ENCODE measurements around the gene HAPSTR1. TPM values are rescaled to one million over a fixed set of nuclear protein-coding genes. Genes with fewer than 3 reads are reported as not detected.
"Not testable (repeated sequence)": the region's sequence is repeated elsewhere in the genome, so short reads cannot be mapped to it uniquely, and the experiment has no call there.

The HAPSTR1 gene
- total and polyA plus RNA-seq, 2 of the 13 experiments (the other 11 are each of a cell fraction or from before 2014, with no cell fraction given): 25.2 to 83.2 TPM

- not testable (repeated sequence) for H3K9ac ChIP-seq (ENCODE audit: insufficient read depth, low read depth, low read length); BruUV-seq (replicated peaks); DNase-seq (ENCODE audit: low spot score)
Measured at GRCh38 chr16:9045562-9045961, 45.9 kb upstream of the HAPSTR1 start.

DNA sequence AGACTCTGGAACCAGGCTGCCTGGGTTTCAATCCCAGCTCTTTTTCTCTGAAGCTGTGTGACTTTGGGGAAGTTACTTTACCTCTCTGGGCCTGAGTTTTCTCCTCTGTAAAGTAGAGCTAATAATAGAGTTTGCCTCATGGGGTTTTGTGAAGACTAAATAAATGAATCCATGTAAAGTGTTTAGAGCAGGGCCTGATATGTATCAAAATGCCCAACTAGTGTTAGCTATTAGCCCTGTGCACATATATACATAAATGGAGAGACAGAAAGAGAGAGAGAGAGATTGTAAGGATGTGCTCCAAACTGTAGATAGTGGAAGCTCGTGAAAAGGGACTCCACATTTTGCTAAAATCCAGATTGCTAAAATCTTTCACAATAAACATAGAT, 44.8 kb upstream of the HAPSTR1 start:
- Histone ChIP-seq H3K27ac (ENCODE audit: extremely low read length, insufficient read depth, low read length) (no peak overlapping the region), H3K9me3 (ENCODE audit: low read length) (no peaks in the 10 kb centered on the region), H2AFZ (ENCODE audit: low read length) (no peak overlapping the region), H3K4me3 (replicated peaks in 1 of 3; ENCODE audit: insufficient read depth in 1 of 3, low read depth in 2 of 3, low read length in 3 of 3) (no peak overlapping the region), H4K20me1 (ENCODE audit: insufficient read depth, low read length) (no peaks in the 10 kb centered on the region), H3K27me3 (ENCODE audit: control insufficient read depth in 1 of 2, insufficient read depth in 2 of 2, low read length in 2 of 2) (no peaks in the 10 kb centered on the region), H3K79me2 (ENCODE audit: insufficient read depth, low read length) (no peaks in the 10 kb centered on the region), H3K4me1 (ENCODE audit: insufficient read depth, low read length) (peaks cover 36% of the 10 kb centered on the region), H3K9ac (ENCODE audit: insufficient read depth, low read depth, low read length) (no peak overlapping the region), H3K4me2 (ENCODE audit: low read depth, low read length) (no peak overlapping the region), H3K36me3 (replicated peaks in 1 of 2; ENCODE audit: control insufficient read depth in 1 of 2, insufficient read depth in 2 of 2, low read length in 2 of 2) (no peaks in the 10 kb centered on the region)
- 78% methylated on average over 1 of the region's 1 CpG for WGBS (ENCODE audit: low lambda C conversion rate)
- ChIA-PET CTCF (ENCODE audit: low intra/inter-chr PET ratio, low total read pairs) (no interaction called here), POLR2A (interaction anchor here (0.6 to 3.2 kb wide), 5 partner anchors 8 to 83 kb away, joined by 3 to 28 read pairs (median 3); partner anchors contain the start of genes HAPSTR1 and USP7)
- FAIRE-seq (no peak), DNase-seq (ENCODE audit: low spot score) (no peak), ATAC-seq (no peak)
- BruUV-seq (replicated peaks): no TSS peak
- in situ Hi-C loops (cut with HindIII; ENCODE audit: extremely low pct_ligation_motif_present, low pct_unique_long_range_greater_than_20kb) (no loop called here), intact Hi-C loops (cut with micrococcal nuclease; ENCODE audit: unreplicated experiment) (loop anchor here (5.0 kb wide), 1 partner anchor 46 kb away; the partner anchor contains the start of gene HAPSTR1)
- peak; percentile 83; the same call in 1 of the 2 replicates for TF ChIP-seq ZNF280D (CRISPR knock-in tag; IDR thresholded peaks at IDR 0.05)
- no peak for TF ChIP-seq ZNF652 (CRISPR knock-in tag; IDR thresholded peaks at IDR 0.05; ENCODE audit: borderline replicate concordance, low read depth)
- peak; percentile 82; the same call in 1 of the 2 replicates for TF ChIP-seq ZNF768 (CRISPR knock-in tag; IDR thresholded peaks at IDR 0.05)
- no peak for TF ChIP-seq ZNF264 (CRISPR knock-in tag; IDR thresholded peaks at IDR 0.05)
- no peak for TF ChIP-seq FOXP1 (IDR thresholded peaks at IDR 0.05)
- no peak for TF ChIP-seq FOXP1 (CRISPR knock-in tag; IDR thresholded peaks at IDR 0.05)
- TF ChIP-seq, protein P1, sequence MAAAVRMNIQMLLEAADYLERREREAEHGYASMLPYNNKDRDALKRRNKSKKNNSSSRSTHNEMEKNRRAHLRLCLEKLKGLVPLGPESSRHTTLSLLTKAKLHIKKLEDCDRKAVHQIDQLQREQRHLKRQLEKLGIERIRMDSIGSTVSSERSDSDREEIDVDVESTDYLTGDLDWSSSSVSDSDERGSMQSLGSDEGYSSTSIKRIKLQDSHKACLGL (CRISPR knock-in tag; IDR thresholded peaks at IDR 0.05): no peak
- no peak for TF ChIP-seq ZNF121 (CRISPR knock-in tag; IDR thresholded peaks at IDR 0.05)
- TF ChIP-seq TBL1XR1 (IDR thresholded peaks at IDR 0.05; ENCODE audit: borderline replicate concordance, low read length, partially characterized antibody): no peak
- TF ChIP-seq ZNF670 (CRISPR knock-in tag; IDR thresholded peaks at IDR 0.05; ENCODE audit: borderline replicate concordance): no peak
- no peak for TF ChIP-seq ZNF724P (CRISPR knock-in tag; IDR thresholded peaks at IDR 0.05; ENCODE audit: borderline replicate concordance)

More at GRCh38 chr16:9045562-9045961, 45.9 kb upstream of the HAPSTR1 start:
- ATAC-seq; H2AFZ ChIP-seq (ENCODE audit: low read length); in situ Hi-C loops (cut with HindIII; ENCODE audit: extremely low pct_ligation_motif_present, low pct_unique_long_range_greater_than_20kb); H3K4me2 ChIP-seq (ENCODE audit: low read depth, low read length); H3K9me3 ChIP-seq (ENCODE audit: low read length); FAIRE-seq; H3K27me3 ChIP-seq (ENCODE audit: control insufficient read depth in 1 of 2, insufficient read depth in 2 of 2, low read length in 2 of 2); H3K79me2 ChIP-seq (ENCODE audit: insufficient read depth, low read length); CTCF ChIA-PET (ENCODE audit: low intra/inter-chr PET ratio, low total read pairs); H3K27ac ChIP-seq (ENCODE audit: extremely low read length, insufficient read depth, low read length); H4K20me1 ChIP-seq (ENCODE audit: insufficient read depth, low read length); H3K4me3 ChIP-seq (replicated peaks in 1 of 3; ENCODE audit: insufficient read depth in 1 of 3, low read depth in 2 of 3, low read length in 3 of 3); H3K36me3 ChIP-seq (replicated peaks in 1 of 2; ENCODE audit: control insufficient read depth in 1 of 2, insufficient read depth in 2 of 2, low read length in 2 of 2): not testable (repeated sequence)
- intact Hi-C loops (cut with micrococcal nuclease; ENCODE audit: unreplicated experiment): loop anchor here (5.0 kb wide), 1 partner anchor 47 kb away; the partner anchor contains the start of gene HAPSTR1
- POLR2A ChIA-PET: interaction anchor here (3.2 kb wide), 1 partner anchor 46 kb away, joined by 28 read pairs; the partner anchor contains the start of gene HAPSTR1
- 49% methylated on average over 3 of the region's 3 CpGs for WGBS (ENCODE audit: low lambda C conversion rate)
- TF ChIP-seq ZNF121 (CRISPR knock-in tag; IDR thresholded peaks at IDR 0.05): peak; percentile 57
- TF ChIP-seq, protein P2, sequence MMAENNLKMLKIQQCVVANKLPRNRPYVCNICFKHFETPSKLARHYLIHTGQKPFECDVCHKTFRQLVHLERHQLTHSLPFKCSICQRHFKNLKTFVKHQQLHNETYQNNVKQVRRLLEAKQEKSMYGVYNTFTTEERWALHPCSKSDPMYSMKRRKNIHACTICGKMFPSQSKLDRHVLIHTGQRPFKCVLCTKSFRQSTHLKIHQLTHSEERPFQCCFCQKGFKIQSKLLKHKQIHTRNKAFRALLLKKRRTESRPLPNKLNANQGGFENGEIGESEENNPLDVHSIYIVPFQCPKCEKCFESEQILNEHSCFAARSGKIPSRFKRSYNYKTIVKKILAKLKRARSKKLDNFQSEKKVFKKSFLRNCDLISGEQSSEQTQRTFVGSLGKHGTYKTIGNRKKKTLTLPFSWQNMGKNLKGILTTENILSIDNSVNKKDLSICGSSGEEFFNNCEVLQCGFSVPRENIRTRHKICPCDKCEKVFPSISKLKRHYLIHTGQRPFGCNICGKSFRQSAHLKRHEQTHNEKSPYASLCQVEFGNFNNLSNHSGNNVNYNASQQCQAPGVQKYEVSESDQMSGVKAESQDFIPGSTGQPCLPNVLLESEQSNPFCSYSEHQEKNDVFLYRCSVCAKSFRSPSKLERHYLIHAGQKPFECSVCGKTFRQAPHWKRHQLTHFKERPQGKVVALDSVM (CRISPR knock-in tag; IDR thresholded peaks at IDR 0.05): peak; percentile 49; the same call in 1 of the 2 replicates
- H3K4me1 ChIP-seq (ENCODE audit: insufficient read depth, low read length): peaks cover 33% of the 10 kb centered on the region
